Testis (tissue), 2 donors: ENCODE data around the gene PPP1R7.

Experiments used
- POLR2A ChIP-seq: fragments of 450-650 bp; IDR thresholded peaks from one replicate; pipeline ENCODE4 v1.6.1; 2017; ENCODE audit warnings: antibody characterized with exemption, mild to moderate bottlenecking, moderate library complexity
- TF ChIP-seq, protein P1 (sequence below), 3 experiments: fragments of 450-650 bp in 2 of 3; fragments of 200-600 bp in 1 of 3; sonication (generic) in 1 of 3; IDR thresholded peaks; one replicate each; pipeline ENCODE4 v1.5.1; 2016 to 2019; ENCODE audit warnings: antibody characterized with exemption in 3 of 3, mild to moderate bottlenecking in 2 of 3, moderate library complexity in 1 of 3

DNA sequence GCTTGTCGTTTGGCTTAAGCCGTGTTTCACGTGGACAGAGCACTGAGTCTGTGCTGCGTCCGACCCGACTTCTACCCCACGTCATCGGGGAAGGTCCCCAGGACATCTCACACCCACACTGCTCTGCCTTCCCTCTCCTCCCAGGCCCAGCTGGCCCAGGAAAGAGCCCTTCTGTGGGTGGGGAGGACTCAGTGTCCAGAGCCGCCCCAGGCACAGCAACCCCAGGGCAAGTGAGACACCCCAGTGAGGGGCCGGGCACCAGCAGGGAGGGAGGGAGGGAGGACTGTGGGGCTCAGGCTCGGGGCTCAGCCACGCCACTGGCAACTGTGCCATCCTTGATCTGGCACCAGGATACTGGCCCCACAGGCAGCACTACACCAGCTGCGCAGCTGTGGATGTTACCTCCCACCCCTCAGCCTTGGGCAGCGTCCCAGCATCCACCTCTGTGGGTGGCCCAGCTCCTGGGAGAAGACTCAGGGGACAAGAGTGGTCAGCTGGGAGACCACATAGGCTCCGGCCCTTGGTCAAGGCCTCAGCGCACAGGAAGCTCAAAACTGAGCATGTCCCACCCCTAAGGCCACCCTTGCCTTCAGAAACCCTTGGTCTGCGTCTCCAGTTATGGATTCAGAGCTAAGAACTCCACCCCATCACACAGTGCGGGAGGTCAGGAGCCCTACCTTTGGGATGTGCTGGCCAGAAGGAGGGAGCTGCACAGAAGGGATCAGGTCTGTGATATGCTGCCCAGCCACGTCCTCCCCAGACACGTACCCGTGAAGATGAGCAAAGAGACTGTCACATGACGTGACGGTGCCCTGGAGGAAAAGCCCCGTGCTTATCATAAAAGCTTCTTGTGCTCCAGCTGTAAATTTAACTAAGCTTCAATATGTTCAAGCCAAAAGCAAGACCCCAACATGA is 12.7 kb upstream of the PPP1R7 start:
- TF ChIP-seq, protein P1, sequence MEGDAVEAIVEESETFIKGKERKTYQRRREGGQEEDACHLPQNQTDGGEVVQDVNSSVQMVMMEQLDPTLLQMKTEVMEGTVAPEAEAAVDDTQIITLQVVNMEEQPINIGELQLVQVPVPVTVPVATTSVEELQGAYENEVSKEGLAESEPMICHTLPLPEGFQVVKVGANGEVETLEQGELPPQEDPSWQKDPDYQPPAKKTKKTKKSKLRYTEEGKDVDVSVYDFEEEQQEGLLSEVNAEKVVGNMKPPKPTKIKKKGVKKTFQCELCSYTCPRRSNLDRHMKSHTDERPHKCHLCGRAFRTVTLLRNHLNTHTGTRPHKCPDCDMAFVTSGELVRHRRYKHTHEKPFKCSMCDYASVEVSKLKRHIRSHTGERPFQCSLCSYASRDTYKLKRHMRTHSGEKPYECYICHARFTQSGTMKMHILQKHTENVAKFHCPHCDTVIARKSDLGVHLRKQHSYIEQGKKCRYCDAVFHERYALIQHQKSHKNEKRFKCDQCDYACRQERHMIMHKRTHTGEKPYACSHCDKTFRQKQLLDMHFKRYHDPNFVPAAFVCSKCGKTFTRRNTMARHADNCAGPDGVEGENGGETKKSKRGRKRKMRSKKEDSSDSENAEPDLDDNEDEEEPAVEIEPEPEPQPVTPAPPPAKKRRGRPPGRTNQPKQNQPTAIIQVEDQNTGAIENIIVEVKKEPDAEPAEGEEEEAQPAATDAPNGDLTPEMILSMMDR (IDR thresholded peaks at IDR 0.05) = no peak
- TF ChIP-seq POLR2A = no peak
